H9 (cell line): Measurements from ENCODE around the gene MAPRE3. TPM values are rescaled to one million over a fixed set of nuclear protein-coding genes. Genes with fewer than 3 reads are reported as not detected.
A peak's percentile ranks its signal among the peaks of the same experiment; 100 is the strongest.

Experiments used
- DNase-seq: peaks from one replicate; pipeline ENCODE4 v3.0.0-alpha.2; 2017
- H2AFZ ChIP-seq: one replicate; pipeline ENCODE4 v1.6.1; 2013; ENCODE audit warnings: mild to moderate bottlenecking, low read length, control low read depth, moderate library complexity
- H2AK5ac ChIP-seq: 2 replicates; pipeline ENCODE4 v1.6.1; 2013; ENCODE audit warnings: low read length, control low read depth, mixed read lengths; ENCODE audit not compliant: insufficient read length
- H2BK120ac ChIP-seq: one replicate; pipeline ENCODE4 v1.6.1; 2013; ENCODE audit warnings: low read depth, mild to moderate bottlenecking, low read length, control low read depth, inconsistent platforms; ENCODE audit not compliant: poor library complexity, severe bottlenecking
- H2BK12ac ChIP-seq: 2 replicates; pipeline ENCODE4 v1.6.1; 2013; ENCODE audit warnings: low read length, control low read depth, mixed read lengths, low read depth; ENCODE audit not compliant: insufficient read length
- H2BK15ac ChIP-seq: 2 replicates; pipeline ENCODE4 v1.6.1; 2013; ENCODE audit warnings: low read depth, low read length, control low read depth
- H2BK20ac ChIP-seq: one replicate; pipeline ENCODE4 v1.6.1; 2013; ENCODE audit warnings: low read depth, mild to moderate bottlenecking, low read length, control low read depth, inconsistent platforms; ENCODE audit not compliant: poor library complexity, severe bottlenecking
- H2BK5ac ChIP-seq: 2 replicates; pipeline ENCODE4 v1.6.1; 2013; ENCODE audit warnings: low read length, control low read depth, mixed read lengths; ENCODE audit not compliant: insufficient read length
- H3K14ac ChIP-seq: 2 replicates; pipeline ENCODE4 v1.6.1; 2013; ENCODE audit warnings: low read length, control low read depth; ENCODE audit not compliant: insufficient read depth
- H3K18ac ChIP-seq: 2 replicates; pipeline ENCODE4 v1.6.1; 2013; ENCODE audit warnings: low read depth, mild to moderate bottlenecking, mixed read lengths, low read length, control low read depth; ENCODE audit not compliant: insufficient read length
- H3K23ac ChIP-seq: 2 replicates; pipeline ENCODE4 v1.6.1; 2013; ENCODE audit warnings: low read length, control low read depth, mixed read lengths, low read depth; ENCODE audit not compliant: insufficient read length
- H3K23me2 ChIP-seq: 2 replicates; pipeline ENCODE4 v1.6.1; 2013; ENCODE audit warnings: low read depth, mild to moderate bottlenecking, mixed read lengths, low read length, control low read depth; ENCODE audit not compliant: insufficient read length, poor library complexity, severe bottlenecking
- H3K27ac ChIP-seq: 2 replicates; pipeline ENCODE4 v1.5.1; 2013; ENCODE audit warnings: low read length, control low read depth, mixed read lengths, low read depth; ENCODE audit not compliant: insufficient read length
- H3K27me3 ChIP-seq: 2 replicates; pipeline ENCODE4 v1.6.1; 2013; ENCODE audit warnings: low read length, control low read depth, inconsistent platforms; ENCODE audit not compliant: insufficient read depth
- H3K4ac ChIP-seq: 2 replicates; pipeline ENCODE4 v1.6.1; 2013; ENCODE audit warnings: low read depth, mild to moderate bottlenecking, control low read depth, inconsistent platforms, low read length, moderate library complexity
- H3K4me1 ChIP-seq: 2 replicates; pipeline ENCODE4 v1.6.1; 2013; ENCODE audit warnings: low read length, control low read depth, inconsistent platforms; ENCODE audit not compliant: insufficient read depth
- H3K4me2 ChIP-seq: 2 replicates; pipeline ENCODE4 v1.6.1; 2013; ENCODE audit warnings: low read length, control low read depth, mixed read lengths; ENCODE audit not compliant: insufficient read length, insufficient read depth
- H3K56ac ChIP-seq: 2 replicates; pipeline ENCODE4 v1.6.1; 2013; ENCODE audit warnings: low read depth, mild to moderate bottlenecking, mixed read lengths, low read length, control low read depth; ENCODE audit not compliant: insufficient read length
- H3K79me1 ChIP-seq: 2 replicates; pipeline ENCODE4 v1.6.1; 2013; ENCODE audit warnings: low read depth, mild to moderate bottlenecking, moderate library complexity, low read length, control low read depth, inconsistent platforms; ENCODE audit not compliant: insufficient read depth, poor library complexity, severe bottlenecking
- H3K79me2 ChIP-seq: 2 replicates; pipeline ENCODE4 v1.6.1; 2013; ENCODE audit warnings: low read length, control low read depth, inconsistent platforms; ENCODE audit not compliant: insufficient read depth
- H3K9ac ChIP-seq: 2 replicates; pipeline ENCODE4 v1.6.1; 2013; ENCODE audit warnings: low read length, control low read depth, mixed read lengths; ENCODE audit not compliant: insufficient read length; ENCODE audit errors: extremely low read depth
- H3K9me3 ChIP-seq: one replicate; pipeline ENCODE4 v1.6.1; 2013; ENCODE audit warnings: low read depth, low read length, inconsistent platforms; ENCODE audit not compliant: control insufficient read depth
- H3T11ph ChIP-seq: one replicate; pipeline ENCODE4 v1.6.1; 2013; ENCODE audit warnings: mild to moderate bottlenecking, low read length, control low read depth, inconsistent platforms
- H4K20me1 ChIP-seq: one replicate; pipeline ENCODE4 v1.6.1; 2013; ENCODE audit not compliant: control insufficient read depth, insufficient read length, insufficient read depth
- H4K5ac ChIP-seq: 2 replicates; pipeline ENCODE4 v1.6.1; 2013; ENCODE audit warnings: low read depth, mild to moderate bottlenecking, mixed read lengths, low read length, control low read depth; ENCODE audit not compliant: insufficient read length
- H4K8ac ChIP-seq: replicated peaks from 2 replicates; pipeline ENCODE4 v1.6.1; 2013; ENCODE audit warnings: low read length, control low read depth, mixed read lengths, low read depth; ENCODE audit not compliant: insufficient read length
- H4K91ac ChIP-seq: 2 replicates; pipeline ENCODE4 v1.6.1; 2013; ENCODE audit warnings: low read depth, mild to moderate bottlenecking, moderate library complexity, mixed read lengths, low read length, control low read depth; ENCODE audit not compliant: insufficient read length
- H3K27ac Mint-ChIP-seq, 3 experiments: 2 replicates in 2 of 3; 3 replicates in 1 of 3; pipeline ENCODE4 v1.8.0; 2020 to 2021; ENCODE audit warnings: mixed read lengths in 3 of 3, mild to moderate bottlenecking in 1 of 3, moderate library complexity in 1 of 3
- H3K27me3 Mint-ChIP-seq: 2 replicates; pipeline ENCODE4 v1.8.0; 2021; ENCODE audit warnings: low read depth, mild to moderate bottlenecking, moderate library complexity, mixed read lengths
- H3K36me3 Mint-ChIP-seq, 3 experiments: 2 replicates in 2 of 3; 3 replicates in 1 of 3; pipeline ENCODE4 v1.8.0; 2020 to 2021; ENCODE audit warnings: low read depth in 3 of 3, mixed read lengths in 3 of 3; ENCODE audit not compliant: insufficient read depth in 1 of 3
- H3K4me1 Mint-ChIP-seq, 2 experiments: 2 replicates each; pipeline ENCODE4 v1.8.0; 2020; ENCODE audit warnings: mixed read lengths in 2 of 2
- H3K4me3 Mint-ChIP-seq, 2 experiments: 2 replicates in 1 of 2; 3 replicates in 1 of 2; pipeline ENCODE4 v1.8.0; 2020 to 2021; ENCODE audit warnings: mild to moderate bottlenecking in 2 of 2, mixed read lengths in 2 of 2, moderate library complexity in 1 of 2
- H3K9me3 Mint-ChIP-seq, 2 experiments: 2 replicates in 1 of 2; 3 replicates in 1 of 2; pipeline ENCODE4 v1.8.0; 2020; ENCODE audit warnings: mild to moderate bottlenecking in 2 of 2, mixed read lengths in 2 of 2, moderate library complexity in 1 of 2
- WGBS: extraction: QIAGEN DNeasy Blood & Tissue Kit; methylation state at CpG from one replicate; pipeline ENCODE4 v1.1.7; 2013; ENCODE audit warnings: missing lambda C conversion rate, low lambda C conversion rate, mixed read lengths; ENCODE audit not compliant: insufficient read length; ENCODE audit errors: extremely low coverage; 5-methylcytosine and 5-hydroxymethylcytosine counted together
- total RNA-seq: library from RNA; stranded (reverse); gene quantifications from 2 replicates; pipeline ENCODE4 v1.2.1, GENCODE V29; 2021
- TF ChIP-seq, protein P1 (sequence below): fragments of 200-600 bp; sonication (generic); conservative IDR thresholded peaks from 3 replicates; pipeline ENCODE4 v1.8.0; 2021; ENCODE audit warnings: antibody characterized with exemption, mild to moderate bottlenecking

MAPRE3 gene
- total RNA-seq, 1 experiment from 2014 or later, result 2.0 TPM

DNA sequence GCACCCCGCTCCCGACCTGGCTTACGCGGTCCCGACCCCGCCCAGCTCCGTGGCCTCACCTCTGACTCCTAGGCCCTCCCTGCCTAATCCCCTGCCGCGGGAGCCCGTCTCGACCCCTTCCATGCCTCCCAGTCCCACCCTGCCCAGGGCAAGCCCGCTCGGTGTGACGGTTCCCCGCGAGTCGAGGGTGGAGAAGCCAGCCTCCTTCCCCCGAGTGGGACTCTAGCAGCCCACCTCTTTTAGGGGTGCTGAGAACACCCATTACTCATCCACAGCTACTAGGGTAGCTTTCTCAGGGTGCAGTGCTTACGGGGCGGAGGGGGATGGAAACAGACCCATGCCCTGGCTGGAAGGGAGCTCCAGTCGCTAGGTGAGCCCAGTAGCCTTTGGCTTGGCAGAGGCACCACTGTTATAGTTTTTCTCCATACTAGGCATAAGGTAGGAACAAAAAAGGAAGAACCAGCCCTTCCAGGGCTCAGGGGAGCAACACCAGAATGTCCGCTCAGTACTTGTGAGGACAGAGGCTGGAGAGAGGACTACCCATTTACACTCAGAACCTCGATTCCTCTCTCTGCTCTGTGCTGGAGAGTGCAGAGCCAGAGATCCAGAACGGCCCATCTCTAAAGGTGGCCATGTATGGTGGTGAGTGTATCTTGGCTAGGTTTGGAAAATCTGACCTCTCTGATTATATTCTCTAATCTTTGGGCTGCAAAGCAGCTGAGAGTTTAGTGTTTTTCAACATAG lies 81.6 kb downstream of the MAPRE3 start:
- Histone ChIP-seq H2AFZ (peak overlapping the region; percentile 10), H3K79me1 (no peaks in the 10 kb centered on the region), H3K27ac (no peak overlapping the region)

More for the DNA sequence above, 81.6 kb downstream of the MAPRE3 start:
- H2BK5ac ChIP-seq, result no peak overlapping the region
- H4K5ac ChIP-seq, result no peak overlapping the region
- no peak overlapping the region for H3K56ac ChIP-seq
- H3K9me3 ChIP-seq, result no peaks in the 10 kb centered on the region
- H3K4me2 ChIP-seq, result peak overlapping the region; percentile 59
- H3K14ac ChIP-seq, result peak overlapping the region; percentile 85; the same call in 1 of the 2 replicates
- H2AK5ac ChIP-seq, result no peak overlapping the region
- Mint-ChIP-seq H3K27ac (peak overlapping the region in 1 of 3 experiments; percentile 66; a peak in 2 of 7 replicates), H3K4me3 (peak overlapping the region; percentile 86 to 94), H3K9me3 (peaks cover 7 to 16% of the 10 kb centered on the region in 2 experiments), H3K4me1 (peaks cover 10 to 14% of the 10 kb centered on the region in 2 experiments), H3K36me3 (peaks cover 23 to 39% (median 37%) of the 10 kb centered on the region in 3 experiments), H3K27me3 (peaks cover 9% of the 10 kb centered on the region)
- TF ChIP-seq, protein P1, sequence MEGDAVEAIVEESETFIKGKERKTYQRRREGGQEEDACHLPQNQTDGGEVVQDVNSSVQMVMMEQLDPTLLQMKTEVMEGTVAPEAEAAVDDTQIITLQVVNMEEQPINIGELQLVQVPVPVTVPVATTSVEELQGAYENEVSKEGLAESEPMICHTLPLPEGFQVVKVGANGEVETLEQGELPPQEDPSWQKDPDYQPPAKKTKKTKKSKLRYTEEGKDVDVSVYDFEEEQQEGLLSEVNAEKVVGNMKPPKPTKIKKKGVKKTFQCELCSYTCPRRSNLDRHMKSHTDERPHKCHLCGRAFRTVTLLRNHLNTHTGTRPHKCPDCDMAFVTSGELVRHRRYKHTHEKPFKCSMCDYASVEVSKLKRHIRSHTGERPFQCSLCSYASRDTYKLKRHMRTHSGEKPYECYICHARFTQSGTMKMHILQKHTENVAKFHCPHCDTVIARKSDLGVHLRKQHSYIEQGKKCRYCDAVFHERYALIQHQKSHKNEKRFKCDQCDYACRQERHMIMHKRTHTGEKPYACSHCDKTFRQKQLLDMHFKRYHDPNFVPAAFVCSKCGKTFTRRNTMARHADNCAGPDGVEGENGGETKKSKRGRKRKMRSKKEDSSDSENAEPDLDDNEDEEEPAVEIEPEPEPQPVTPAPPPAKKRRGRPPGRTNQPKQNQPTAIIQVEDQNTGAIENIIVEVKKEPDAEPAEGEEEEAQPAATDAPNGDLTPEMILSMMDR, result no peak
- H4K8ac ChIP-seq, result no peak overlapping the region
- H4K91ac ChIP-seq, result no peak overlapping the region
- no CpG with 5 or more reads among the region's 24 CpGs for WGBS
- no peak overlapping the region for H3K4ac ChIP-seq
- H4K20me1 ChIP-seq, result no peaks in the 10 kb centered on the region
- peaks cover 4% of the 10 kb centered on the region; the same call in 1 of the 2 replicates for H3K4me1 ChIP-seq
- DNase-seq, result peak; percentile 37
- H3K23me2 ChIP-seq, result peaks cover 10% of the 10 kb centered on the region
- H3K18ac ChIP-seq, result peak overlapping the region; percentile 44
- no peak overlapping the region for H2BK12ac ChIP-seq
- H3K9ac ChIP-seq, result peak overlapping the region; percentile 71
- no peaks in the 10 kb centered on the region for H3K27me3 ChIP-seq
- H2BK20ac ChIP-seq, result no peak overlapping the region
- no peak overlapping the region for H2BK120ac ChIP-seq
- no peak overlapping the region for H3T11ph ChIP-seq
- no peak overlapping the region for H3K23ac ChIP-seq
- no peaks in the 10 kb centered on the region for H3K79me2 ChIP-seq
- peak overlapping the region; percentile 41; the same call in 1 of the 2 replicates for H2BK15ac ChIP-seq
